Stimulated activated naive CD8-positive, alpha-beta T cell treated with anti-CD3 and anti-CD28 coated beads, Interleukin-15, amount 100 ng/mL, for 72 hours (primary cell): ENCODE results near the gene CALN1.
"Not testable (repeated sequence)": the region's sequence is repeated elsewhere in the genome, so short reads cannot be mapped to it uniquely, and the experiment has no call there.

ENCODE experiments used
- ATAC-seq: fragments of 150-1000 bp; cut with Tn5 transposase; 2 replicates; pipeline ENCODE4 v1.10.0; 2021; ENCODE audit warnings: mild to moderate bottlenecking, moderate library complexity
- DNase-seq, 2 donors: peaks; one replicate each; pipeline ENCODE4 v3.0.0; 2021 to 2022
- H3K27ac Mint-ChIP-seq, 2 donors: one replicate each; pipeline ENCODE4 v1.8.0; 2022; ENCODE audit warnings: mild to moderate bottlenecking in 2 of 2, mixed read lengths in 2 of 2, moderate library complexity in 2 of 2
- H3K27me3 Mint-ChIP-seq: one replicate; pipeline ENCODE4 v1.8.0; 2022; ENCODE audit warnings: mixed read lengths
- H3K4me1 Mint-ChIP-seq: one replicate; pipeline ENCODE4 v1.8.0; 2022; ENCODE audit warnings: mild to moderate bottlenecking, mixed read lengths
- H3K4me3 Mint-ChIP-seq, 2 donors: one replicate each; pipeline ENCODE4 v1.8.0; 2022; ENCODE audit warnings: mild to moderate bottlenecking in 2 of 2, mixed read lengths in 2 of 2, moderate library complexity in 1 of 2
- H3K9me3 Mint-ChIP-seq, 2 donors: one replicate each; pipeline ENCODE4 v1.8.0; 2022; ENCODE audit warnings: mixed read lengths in 2 of 2

CALN1 gene

DNA sequence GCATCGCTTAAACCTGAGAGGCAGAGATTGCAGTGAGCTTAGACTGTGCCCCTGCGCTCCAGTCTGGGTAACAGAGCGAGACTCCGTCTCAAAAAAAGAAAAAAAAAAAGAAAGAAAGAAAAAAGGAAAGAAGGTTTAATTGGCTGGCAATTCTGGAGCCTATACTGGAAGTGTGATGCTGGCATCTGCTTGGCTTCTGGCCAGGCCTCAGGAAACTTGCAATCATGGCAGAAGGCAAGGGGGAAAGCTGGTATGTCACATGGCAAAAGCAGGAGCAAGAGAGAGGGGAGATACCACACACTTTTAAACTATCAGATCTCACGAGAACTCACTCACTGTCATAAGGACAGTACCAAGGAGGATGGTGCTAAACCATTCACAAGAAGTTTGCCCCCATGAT, 190.0 kb downstream of the CALN1 start:
- H3K9me3 Mint-ChIP-seq = peaks cover 4 to 12% of the 10 kb centered on the region in 2 donors
- ATAC-seq (no peak), DNase-seq (no peak)
- H3K27me3 Mint-ChIP-seq = no peaks in the 10 kb centered on the region
- H3K4me1 Mint-ChIP-seq = no peaks in the 10 kb centered on the region
- H3K27ac Mint-ChIP-seq = no peak overlapping the region
- H3K4me3 Mint-ChIP-seq = no peak overlapping the region

DNA sequence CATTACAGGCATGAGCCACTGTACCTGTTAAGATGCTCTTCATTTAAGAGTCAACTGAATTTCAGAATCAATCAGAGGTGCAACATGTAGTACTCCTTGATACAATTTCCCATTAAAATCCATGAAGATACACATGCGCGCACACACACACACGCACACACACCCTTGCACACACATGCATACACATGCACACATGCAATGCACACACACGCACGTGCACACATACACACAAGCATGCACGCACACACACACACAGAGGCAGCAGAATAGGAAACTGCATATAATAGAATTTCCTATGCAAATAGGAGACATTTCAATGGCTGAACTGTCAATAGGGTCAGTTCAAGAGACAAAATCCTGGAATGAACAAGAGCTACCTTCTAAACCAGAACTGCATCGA, 192.6 kb downstream of the CALN1 start:
- H3K27me3 Mint-ChIP-seq = no peaks in the 10 kb centered on the region
- ATAC-seq (no peak), DNase-seq (no peak)
- H3K27ac Mint-ChIP-seq = no peak overlapping the region
- no peak overlapping the region for H3K4me3 Mint-ChIP-seq
- no peaks in the 10 kb centered on the region for H3K4me1 Mint-ChIP-seq
- H3K9me3 Mint-ChIP-seq = peaks cover 4 to 12% of the 10 kb centered on the region in 2 donors

DNA sequence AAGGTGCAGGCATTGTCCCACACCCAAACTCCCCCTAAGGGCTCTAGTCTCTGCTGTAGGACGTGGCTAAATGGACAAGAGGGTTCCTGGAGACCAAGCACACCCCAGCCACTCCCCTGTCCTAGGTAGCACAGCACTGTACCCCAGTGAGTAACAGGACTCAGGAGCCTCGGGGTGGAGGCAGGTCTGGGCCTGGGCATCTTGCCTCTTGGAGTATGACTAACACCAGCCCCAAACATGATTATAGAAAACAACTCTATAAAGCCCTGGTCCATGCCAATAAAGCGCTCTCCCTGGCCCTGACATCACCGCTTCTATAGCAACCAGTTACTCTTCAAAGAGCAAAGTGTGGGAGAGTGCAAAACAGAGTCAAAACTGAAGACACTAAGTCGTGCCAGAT, 195.0 kb downstream of the CALN1 start:
- Mint-ChIP-seq H3K9me3 (peaks cover 0 to under 1% of the 10 kb centered on the region in 2 donors), H3K4me1 (no peaks in the 10 kb centered on the region), H3K27me3 (no peaks in the 10 kb centered on the region), H3K27ac (no peak overlapping the region), H3K4me3 (no peak overlapping the region)
- ATAC-seq (no peak), DNase-seq (no peak)

DNA sequence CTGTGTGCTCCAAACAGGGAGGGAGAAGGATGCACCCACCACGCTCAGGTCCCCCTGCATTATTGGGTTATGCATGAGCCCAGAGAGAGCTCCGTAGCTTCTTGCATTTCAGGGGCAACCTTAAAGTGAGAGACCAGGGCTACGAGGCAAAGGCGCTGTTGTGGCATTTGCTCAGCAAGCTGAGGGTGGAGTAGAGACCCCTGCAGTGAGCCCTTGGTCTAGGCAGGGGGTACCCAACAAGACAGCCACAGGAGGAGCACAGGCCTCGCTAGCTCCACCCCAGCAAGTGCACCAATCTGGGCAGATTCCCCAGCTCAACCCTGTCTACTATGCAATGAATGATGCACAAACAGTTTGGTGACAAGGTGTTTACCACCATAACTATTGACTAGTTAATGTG, 198.4 kb downstream of the CALN1 start:
- Mint-ChIP-seq H3K27ac (no peak overlapping the region), H3K9me3 (peaks cover 4 to 21% of the 10 kb centered on the region in 2 donors), H3K27me3 (no peaks in the 10 kb centered on the region), H3K4me3 (no peak overlapping the region), H3K4me1 (no peaks in the 10 kb centered on the region)
- no peak for DNase-seq
- ATAC-seq = no peak

DNA sequence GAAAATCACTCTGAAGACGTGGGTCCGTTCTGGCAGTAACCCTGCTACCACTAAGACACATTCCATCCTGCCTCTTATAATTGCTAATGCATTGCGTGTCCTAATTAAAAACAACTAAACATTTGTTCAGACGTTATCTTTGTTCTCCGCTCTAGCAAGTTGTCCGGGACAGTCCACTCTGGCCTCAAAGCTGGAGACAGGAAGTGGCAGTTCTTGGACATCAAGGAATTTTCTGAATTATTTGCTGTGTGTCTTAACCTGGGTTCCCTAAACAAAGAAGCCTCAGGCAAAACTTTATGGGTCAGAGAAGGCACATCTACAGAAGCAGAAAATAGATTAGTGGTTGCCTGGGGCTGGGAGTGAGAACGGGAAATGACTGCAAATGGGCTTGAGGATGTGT, 199.1 kb downstream of the CALN1 start:
- H3K4me3 Mint-ChIP-seq = no peak overlapping the region
- peaks cover 4 to 21% of the 10 kb centered on the region in 2 donors for H3K9me3 Mint-ChIP-seq
- H3K4me1 Mint-ChIP-seq = no peaks in the 10 kb centered on the region
- ATAC-seq = no peak
- H3K27ac Mint-ChIP-seq = no peak overlapping the region
- H3K27me3 Mint-ChIP-seq = no peaks in the 10 kb centered on the region
- DNase-seq = no peak

DNA sequence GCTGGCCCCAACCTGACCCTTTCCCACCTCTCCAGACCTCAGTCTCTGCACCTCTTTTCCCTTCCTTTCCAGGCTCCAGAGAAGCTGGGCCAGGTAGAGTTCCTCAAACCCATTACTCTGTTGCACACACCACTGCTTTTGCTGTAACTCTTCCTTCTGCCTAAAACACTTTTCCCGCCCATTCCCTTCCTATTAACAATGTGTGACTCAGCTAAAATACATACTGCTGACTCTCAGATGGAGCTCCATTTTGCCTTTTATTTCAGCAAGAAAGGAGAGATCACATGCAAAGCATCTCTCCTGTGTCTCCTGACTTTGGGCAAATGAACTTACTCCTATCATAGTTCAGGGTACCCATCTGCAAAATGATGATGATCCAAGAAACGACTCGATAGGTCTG, 201.0 kb downstream of the CALN1 start:
- no peak for DNase-seq
- Mint-ChIP-seq H3K27me3 (no peaks in the 10 kb centered on the region), H3K4me3 (no peak overlapping the region), H3K27ac (no peak overlapping the region), H3K4me1 (no peaks in the 10 kb centered on the region), H3K9me3 (peaks cover 4 to 25% of the 10 kb centered on the region in 2 donors)
- no peak for ATAC-seq

DNA sequence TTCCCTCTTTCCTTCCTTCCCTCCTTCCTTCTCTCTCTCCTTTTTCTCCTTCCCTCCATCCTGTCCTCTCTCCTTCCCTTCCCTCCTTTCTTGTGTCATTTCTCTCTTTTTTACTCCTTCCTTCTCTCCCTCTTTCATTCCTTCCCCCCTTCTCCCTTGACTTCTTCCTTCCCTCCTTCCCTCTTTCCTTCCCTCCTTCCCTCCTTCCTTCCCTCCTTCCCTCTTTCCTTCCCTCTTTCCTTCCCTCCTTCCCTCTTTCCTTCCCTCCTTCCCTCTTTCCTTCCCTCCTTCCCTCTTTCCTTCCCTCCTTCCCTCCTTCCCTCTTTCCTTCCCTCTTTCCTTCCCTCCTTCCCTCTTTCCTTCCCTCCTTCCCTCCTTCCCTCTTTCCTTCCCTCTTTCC, 203.1 kb downstream of the CALN1 start:
- H3K27ac Mint-ChIP-seq, H3K27me3 Mint-ChIP-seq, H3K4me1 Mint-ChIP-seq, DNase-seq, ATAC-seq, H3K4me3 Mint-ChIP-seq: not testable (repeated sequence)
- peaks cover 4 to 27% of the 10 kb centered on the region in 2 donors for H3K9me3 Mint-ChIP-seq

DNA sequence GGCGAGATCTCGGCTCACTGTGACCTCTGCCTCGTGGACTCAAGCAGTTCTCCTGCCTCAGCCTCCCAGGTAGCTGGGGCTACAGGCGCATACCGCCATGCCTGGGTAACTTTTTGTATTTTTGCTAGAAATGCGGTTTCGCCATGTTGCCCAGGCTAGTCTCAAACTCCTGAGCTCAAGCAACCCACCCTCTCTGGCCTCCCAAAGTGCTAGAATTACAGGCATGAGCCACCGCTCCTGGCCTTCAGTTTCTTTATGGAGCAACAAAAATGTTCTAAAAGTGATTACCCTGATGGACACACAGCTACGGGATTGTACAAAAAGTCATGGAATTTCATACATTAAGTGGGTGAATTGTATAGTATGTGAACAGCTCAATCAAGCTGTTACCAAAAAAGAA, 216.0 kb downstream of the CALN1 start:
- Mint-ChIP-seq H3K4me3 (no peak overlapping the region), H3K27me3 (no peaks in the 10 kb centered on the region), H3K4me1 (no peaks in the 10 kb centered on the region), H3K9me3 (peaks cover 0 to 1% of the 10 kb centered on the region in 2 donors), H3K27ac (no peak overlapping the region)
- DNase-seq (no peak), ATAC-seq (no peak)

DNA sequence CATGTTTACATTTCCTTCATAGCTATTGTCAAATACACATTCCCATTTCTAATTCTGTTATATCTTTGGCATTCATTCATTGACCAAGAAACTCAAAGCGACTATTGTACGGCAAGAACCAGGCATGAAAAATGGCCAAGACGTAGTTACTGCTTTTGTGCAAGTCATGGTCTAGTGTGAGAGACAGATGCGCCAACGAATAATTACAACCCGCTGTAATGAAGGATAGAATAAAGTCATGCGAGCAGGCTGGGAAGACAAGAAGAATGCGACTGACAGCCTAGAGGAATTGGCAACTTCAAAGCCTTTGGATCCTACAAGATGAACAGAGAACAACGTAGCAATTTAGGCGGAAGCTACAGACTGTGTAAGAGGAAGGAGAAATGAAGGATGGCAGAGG, 221.2 kb downstream of the CALN1 start:
- ATAC-seq (no peak), DNase-seq (no peak)
- Mint-ChIP-seq H3K9me3 (peaks cover 3 to 5% of the 10 kb centered on the region in 2 donors), H3K27ac (no peak overlapping the region), H3K4me3 (no peak overlapping the region), H3K4me1 (no peaks in the 10 kb centered on the region), H3K27me3 (no peaks in the 10 kb centered on the region)

DNA sequence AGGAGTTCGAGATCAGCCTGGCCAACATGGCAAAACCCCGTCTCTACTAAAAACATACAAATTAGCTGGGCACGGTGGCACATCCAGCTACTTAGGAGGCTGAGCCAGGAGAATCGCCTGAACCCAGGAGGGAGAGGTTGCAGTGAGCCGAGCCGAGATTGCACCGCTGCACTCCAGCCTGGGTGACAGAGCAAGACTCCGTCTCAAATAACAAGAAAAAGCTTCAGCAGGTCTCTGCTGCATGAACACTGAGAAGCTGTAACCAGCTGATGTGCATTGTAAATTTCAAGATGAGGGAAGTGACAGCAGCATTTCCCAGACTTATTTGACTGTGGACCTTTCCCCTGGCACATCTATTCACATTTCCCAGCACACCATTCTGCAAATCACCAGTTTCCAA, 222.0 kb downstream of the CALN1 start:
- H3K4me1 Mint-ChIP-seq = no peaks in the 10 kb centered on the region
- DNase-seq (no peak), ATAC-seq (no peak)
- H3K27me3 Mint-ChIP-seq = no peaks in the 10 kb centered on the region
- no peak overlapping the region for H3K4me3 Mint-ChIP-seq
- H3K27ac Mint-ChIP-seq = no peak overlapping the region
- peaks cover 5 to 7% of the 10 kb centered on the region in 2 donors for H3K9me3 Mint-ChIP-seq

DNA sequence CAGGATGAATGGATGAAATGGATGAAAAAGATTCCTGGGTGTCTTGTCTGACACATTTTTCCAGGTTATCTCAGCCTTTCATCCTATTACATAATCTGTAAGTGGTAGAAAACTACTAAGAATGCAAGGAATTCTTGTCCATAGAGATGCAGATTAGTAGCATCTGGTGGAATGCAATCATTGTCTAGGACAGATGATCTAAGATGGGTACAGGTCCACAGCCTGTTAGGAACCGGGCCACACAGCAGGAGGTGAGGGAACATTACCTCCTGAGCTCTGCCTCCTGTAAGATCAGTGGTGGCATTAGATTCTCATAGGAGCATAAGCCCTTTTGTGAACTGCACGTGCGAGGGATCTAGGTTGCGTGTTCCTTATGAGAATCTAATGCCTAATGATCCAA, 225.0 kb downstream of the CALN1 start:
- peaks cover 5 to 9% of the 10 kb centered on the region in 2 donors for H3K9me3 Mint-ChIP-seq
- no peaks in the 10 kb centered on the region for H3K4me1 Mint-ChIP-seq
- DNase-seq = no peak
- ATAC-seq = no peak
- no peak overlapping the region for H3K4me3 Mint-ChIP-seq
- H3K27me3 Mint-ChIP-seq = no peaks in the 10 kb centered on the region
- H3K27ac Mint-ChIP-seq = no peak overlapping the region

DNA sequence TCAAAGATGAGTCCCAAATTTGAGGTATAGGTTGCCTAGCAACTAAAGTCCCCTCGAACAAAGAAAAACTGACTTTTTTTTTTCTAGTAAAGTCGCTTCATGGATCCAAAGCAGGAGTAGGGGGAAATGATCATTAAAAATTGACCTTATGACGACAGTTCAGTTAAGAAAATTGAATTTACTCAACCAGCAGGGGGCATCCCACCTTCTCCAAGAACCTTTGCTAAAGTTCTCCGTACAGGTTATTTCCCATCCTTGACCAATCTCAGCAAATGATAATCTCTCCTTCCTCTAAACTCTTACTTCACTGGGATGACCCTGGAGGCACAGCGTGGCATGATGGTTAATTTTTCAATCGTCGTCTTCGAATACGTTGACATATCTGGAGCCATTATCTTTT, 228.3 kb downstream of the CALN1 start:
- H3K4me1 Mint-ChIP-seq = no peaks in the 10 kb centered on the region
- H3K4me3 Mint-ChIP-seq = no peak overlapping the region
- peaks cover 0 to 14% of the 10 kb centered on the region in 2 donors for H3K9me3 Mint-ChIP-seq
- H3K27ac Mint-ChIP-seq = no peak overlapping the region
- no peaks in the 10 kb centered on the region for H3K27me3 Mint-ChIP-seq
- DNase-seq = no peak
- no peak for ATAC-seq

DNA sequence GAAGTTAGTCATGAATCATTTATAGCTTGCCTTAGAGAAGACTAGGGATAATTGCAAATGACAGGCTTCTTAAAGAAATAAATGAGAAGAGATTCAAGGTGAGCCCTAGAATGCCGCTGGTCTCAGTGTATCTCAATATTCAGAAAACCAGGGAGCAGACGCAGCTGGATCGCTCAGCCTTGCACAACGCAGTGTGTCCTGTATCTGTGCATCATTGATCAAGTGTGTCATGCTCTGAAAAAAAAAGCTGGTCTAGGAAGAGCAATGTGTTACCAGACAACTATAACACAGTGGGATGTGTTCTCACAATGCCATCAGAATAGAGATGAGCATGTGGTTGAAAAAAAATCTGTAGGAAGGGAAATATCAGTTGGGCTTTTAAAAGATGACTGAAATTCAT, 230.1 kb downstream of the CALN1 start:
- ATAC-seq (no peak), DNase-seq (no peak)
- peaks cover 0 to 14% of the 10 kb centered on the region in 2 donors for H3K9me3 Mint-ChIP-seq
- H3K4me3 Mint-ChIP-seq = no peak overlapping the region
- no peak overlapping the region for H3K27ac Mint-ChIP-seq
- no peaks in the 10 kb centered on the region for H3K27me3 Mint-ChIP-seq
- no peaks in the 10 kb centered on the region for H3K4me1 Mint-ChIP-seq

DNA sequence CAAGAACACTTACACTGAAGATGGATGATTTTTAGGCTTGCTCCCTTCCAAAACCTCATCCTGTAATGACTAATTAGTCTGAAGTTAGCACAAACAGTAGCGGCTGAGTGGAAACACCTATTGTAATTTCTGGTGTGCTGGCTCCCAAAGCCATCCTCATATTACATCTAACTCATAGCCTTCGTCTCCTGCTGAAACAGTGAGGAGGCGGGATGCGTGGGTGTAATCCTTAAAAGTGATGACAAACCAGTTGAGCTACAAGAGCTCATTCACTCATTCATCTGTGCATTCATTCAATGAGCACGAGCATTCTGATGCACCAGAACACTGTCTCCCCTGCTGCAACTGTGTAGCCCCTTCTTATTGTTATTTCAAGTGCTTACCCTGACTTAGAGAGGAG, 235.3 kb downstream of the CALN1 start:
- Mint-ChIP-seq H3K4me1 (no peaks in the 10 kb centered on the region), H3K27ac (no peak overlapping the region), H3K27me3 (no peaks in the 10 kb centered on the region), H3K9me3 (peaks cover 3 to 26% of the 10 kb centered on the region in 2 donors), H3K4me3 (no peak overlapping the region)
- DNase-seq (no peak), ATAC-seq (no peak)

DNA sequence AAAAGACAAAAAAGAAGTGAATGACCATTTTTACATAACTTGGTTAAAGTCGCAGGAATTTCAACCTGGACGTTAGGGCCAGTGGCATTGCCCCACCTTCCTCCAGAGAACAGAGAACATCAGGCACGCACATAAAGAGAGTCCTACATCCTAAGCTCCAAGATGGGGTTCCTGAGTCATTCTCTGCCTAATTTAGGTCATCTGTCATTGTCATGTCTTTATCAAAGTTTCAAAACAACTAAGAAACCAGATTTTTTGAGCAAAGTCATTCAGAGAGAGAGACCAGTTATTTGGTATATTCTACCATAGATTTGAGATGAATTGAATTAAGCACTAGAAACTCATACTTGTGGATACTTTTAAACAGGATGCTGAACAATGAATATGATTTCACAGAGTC, 241.7 kb downstream of the CALN1 start:
- Mint-ChIP-seq H3K27ac (no peak overlapping the region), H3K4me1 (no peaks in the 10 kb centered on the region), H3K4me3 (no peak overlapping the region), H3K27me3 (no peaks in the 10 kb centered on the region), H3K9me3 (peaks cover 0 to 27% of the 10 kb centered on the region in 2 donors)
- no peak for ATAC-seq
- DNase-seq = no peak

DNA sequence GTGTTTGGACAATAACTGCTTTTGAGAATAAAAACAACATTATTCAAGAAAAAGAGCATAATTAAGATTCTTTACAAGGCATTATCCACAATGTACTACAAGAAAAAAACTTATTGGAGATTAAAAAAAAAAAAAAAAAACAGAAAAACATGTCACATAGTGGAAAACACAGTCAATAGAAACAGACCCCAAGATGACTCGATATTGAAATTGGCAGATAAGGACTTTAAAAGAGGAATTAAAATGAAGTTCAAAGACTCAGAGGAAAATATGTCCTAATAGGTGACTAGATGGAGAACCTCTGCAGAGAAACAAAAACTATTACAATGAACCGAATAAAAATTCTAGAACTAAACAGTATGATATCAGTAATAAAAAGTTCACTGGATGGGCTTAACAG, 248.9 kb downstream of the CALN1 start:
- Mint-ChIP-seq H3K9me3 (peaks cover 13 to 38% of the 10 kb centered on the region in 2 donors), H3K4me1 (no peaks in the 10 kb centered on the region), H3K4me3 (no peak overlapping the region), H3K27ac (no peak overlapping the region), H3K27me3 (no peaks in the 10 kb centered on the region)
- ATAC-seq (no peak), DNase-seq (no peak)

DNA sequence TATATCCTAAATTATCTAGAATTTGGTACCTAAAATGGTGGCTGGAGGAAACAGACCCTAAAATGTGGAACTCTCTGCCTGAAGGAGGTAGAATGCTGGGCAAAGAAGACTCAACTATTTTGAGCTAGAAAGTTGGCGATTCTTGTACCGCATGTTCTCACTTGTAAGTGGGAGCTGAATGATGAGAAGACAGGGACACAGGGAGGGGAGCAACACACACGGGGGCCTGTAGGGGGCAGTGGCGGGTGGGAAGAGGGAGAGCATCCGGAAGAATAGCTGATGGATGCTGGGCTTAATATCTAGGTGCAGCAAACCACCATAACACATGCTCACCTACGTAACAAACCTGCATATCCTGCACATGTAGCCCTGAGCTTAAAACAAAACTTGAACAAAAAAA, 250.6 kb downstream of the CALN1 start:
- ATAC-seq (no peak), DNase-seq (no peak)
- H3K4me3 Mint-ChIP-seq = no peak overlapping the region
- H3K4me1 Mint-ChIP-seq = no peaks in the 10 kb centered on the region
- H3K9me3 Mint-ChIP-seq = peaks cover 18 to 35% of the 10 kb centered on the region in 2 donors
- no peak overlapping the region for H3K27ac Mint-ChIP-seq
- H3K27me3 Mint-ChIP-seq = no peaks in the 10 kb centered on the region
